IMR-90 (cell line): ENCODE measurements around the gene IQGAP2. TPM values are rescaled to one million over a fixed set of nuclear protein-coding genes. Genes with fewer than 3 reads are reported as not detected.

Experiments
- ATAC-seq: fragments of 200-7000 bp; cut with Tn5 transposase; 2 replicates; pipeline ENCODE4 v1.9.1; 2020; ENCODE audit warnings: low read depth, mild to moderate bottlenecking, moderate library complexity
- BruUV-seq: library from RNA; stranded (reverse); fragments of 400-500 nt; replicated peaks from 2 replicates; lab custom pipeline; 2021; lab: Mats Ljungman, UMichigan
- CTCF ChIA-PET: fragments of 300-600 bp; formaldehyde crosslinking; extraction: SDS; loops from one replicate; lab custom pipeline; 2021; ENCODE audit warnings: antibody characterized with exemption; lab: Yijun Ruan, JAX
- POLR2A ChIA-PET: fragments of 300-600 bp; sonication (Branson Sonifier 250); formaldehyde crosslinking; loops from one replicate; lab custom pipeline; 2022; ENCODE audit warnings: antibody characterized with exemption; ENCODE audit not compliant: unreplicated experiment; lab: Charles Lee
- DNase-seq: peaks from one replicate; pipeline ENCODE4 v3.0.0; 2013
- H2AFZ ChIP-seq: replicated peaks from 2 replicates; pipeline ENCODE3; 2013; ENCODE audit warnings: low read length, mild to moderate bottlenecking; ENCODE audit not compliant: poor library complexity
- H2AK5ac ChIP-seq: 2 replicates; pipeline ENCODE4 v1.6.1; 2013; ENCODE audit warnings: low read depth, low read length, inconsistent platforms
- H2AK9ac ChIP-seq: replicated peaks from 2 replicates; pipeline ENCODE3; 2013; ENCODE audit warnings: mild to moderate bottlenecking, low read depth, low read length, moderate library complexity; ENCODE audit not compliant: poor library complexity
- H2BK120ac ChIP-seq: 2 replicates; pipeline ENCODE4 v1.6.1; 2013; ENCODE audit warnings: low read depth, low read length, inconsistent platforms
- H2BK15ac ChIP-seq: 3 replicates; pipeline ENCODE4 v1.6.1; 2013; ENCODE audit warnings: low read depth, low read length, inconsistent platforms
- H2BK20ac ChIP-seq: 2 replicates; pipeline ENCODE4 v1.6.1; 2013; ENCODE audit warnings: low read depth, mild to moderate bottlenecking, inconsistent platforms, low read length, moderate library complexity
- H2BK5ac ChIP-seq: 2 replicates; pipeline ENCODE4 v1.6.1; 2013; ENCODE audit warnings: mild to moderate bottlenecking, low read depth, low read length, inconsistent platforms; ENCODE audit not compliant: poor library complexity, severe bottlenecking
- H3K14ac ChIP-seq: replicated peaks from 2 replicates; pipeline ENCODE4 v1.6.1; 2013; ENCODE audit warnings: low read depth, low read length, inconsistent platforms
- H3K18ac ChIP-seq: 2 replicates; pipeline ENCODE4 v1.6.1; 2013; ENCODE audit warnings: low read depth, low read length, control low read depth
- H3K23ac ChIP-seq: 2 replicates; pipeline ENCODE4 v1.6.1; 2013; ENCODE audit warnings: low read depth, low read length, inconsistent platforms
- H3K27ac ChIP-seq: 2 replicates; pipeline ENCODE4 v1.5.1; 2013; ENCODE audit warnings: mild to moderate bottlenecking, control low read depth, low read length; ENCODE audit not compliant: insufficient read depth
- H3K27me3 ChIP-seq: 2 replicates; pipeline ENCODE4 v1.6.1; 2013; ENCODE audit warnings: low read length; ENCODE audit not compliant: control insufficient read depth, insufficient read depth
- H3K36me3 ChIP-seq: 2 replicates; pipeline ENCODE4 v1.6.1; 2013; ENCODE audit warnings: low read length, mixed read lengths; ENCODE audit not compliant: control insufficient read depth, insufficient read depth
- H3K4ac ChIP-seq: 2 replicates; pipeline ENCODE4 v1.6.1; 2013; ENCODE audit warnings: low read depth, low read length, inconsistent platforms
- H3K4me1 ChIP-seq: 2 replicates; pipeline ENCODE4 v1.6.1; 2013; ENCODE audit warnings: low read length, mixed read lengths; ENCODE audit not compliant: control insufficient read depth, insufficient read depth
- H3K4me2 ChIP-seq: 2 replicates; pipeline ENCODE4 v1.6.1; 2013; ENCODE audit warnings: low read depth, mild to moderate bottlenecking, control low read depth, low read length, moderate library complexity
- H3K4me3 ChIP-seq: 2 replicates; pipeline ENCODE4 v1.5.1; 2013; ENCODE audit warnings: low read depth, mild to moderate bottlenecking, control low read depth, low read length, moderate library complexity; ENCODE audit not compliant: insufficient read depth
- H3K56ac ChIP-seq: 2 replicates; pipeline ENCODE4 v1.6.1; 2013; ENCODE audit warnings: low read length, inconsistent platforms; ENCODE audit not compliant: insufficient read depth; ENCODE audit errors: extremely low read depth
- H3K79me1 ChIP-seq, 2 experiments: 2 replicates each; pipeline ENCODE4 v1.6.1; 2013; ENCODE audit warnings: low read length in 2 of 2, inconsistent platforms in 1 of 2, low read depth in 1 of 2
- H3K9ac ChIP-seq: 2 replicates; pipeline ENCODE4 v1.6.1; 2013; ENCODE audit warnings: low read depth, low read length, control low read depth
- H3K9me1 ChIP-seq: 2 replicates; pipeline ENCODE4 v1.6.1; 2013; ENCODE audit warnings: low read length, inconsistent platforms; ENCODE audit not compliant: insufficient read depth
- H3K9me3 ChIP-seq: 2 replicates; pipeline ENCODE4 v1.6.1; 2013; ENCODE audit warnings: low read length; ENCODE audit not compliant: control insufficient read depth, insufficient read depth
- H4K20me1 ChIP-seq: 2 replicates; pipeline ENCODE4 v1.6.1; 2013; ENCODE audit warnings: low read length, inconsistent platforms; ENCODE audit not compliant: insufficient read depth
- H4K5ac ChIP-seq: 2 replicates; pipeline ENCODE4 v1.6.1; 2013; ENCODE audit warnings: mild to moderate bottlenecking, low read depth, low read length, control low read depth
- H4K8ac ChIP-seq, 2 experiments: 2 replicates each; pipeline ENCODE4 v1.6.1; 2013; ENCODE audit warnings: low read depth in 2 of 2, low read length in 2 of 2, control low read depth in 1 of 2, inconsistent platforms in 1 of 2
- H4K91ac ChIP-seq: 2 replicates; pipeline ENCODE4 v1.6.1; 2013; ENCODE audit warnings: low read depth, low read length, inconsistent platforms; ENCODE audit not compliant: insufficient read depth
- MAFK ChIP-seq: IDR thresholded peaks from 2 replicates; pipeline ENCODE4 v1.6.1; 2012; ENCODE audit warnings: low read depth, low read length, improper control_type of control experiment
- POLR2A ChIP-seq: IDR thresholded peaks from 2 replicates; pipeline ENCODE4 v1.6.1; 2012; ENCODE audit warnings: mild to moderate bottlenecking, low read depth, low read length
- RAD21 ChIP-seq: IDR thresholded peaks from 2 replicates; pipeline ENCODE4 v1.6.1; 2012; ENCODE audit warnings: low read length, improper control_type of control experiment
- WGBS, 2 experiments: methylation state at CpG; one replicate each; pipeline versions ENCODE4 v1.1.5 to v1.1.7; 2013; ENCODE audit warnings: missing lambda C conversion rate in 2 of 2; ENCODE audit not compliant: insufficient read length in 1 of 2; ENCODE audit errors: extremely low coverage in 2 of 2; 5-methylcytosine and 5-hydroxymethylcytosine counted together
- dilution Hi-C: fragments of 300-500 bp; cut with HindIII; formaldehyde crosslinking; loops from one replicate; pipeline ENCODE4 v1.14.3; 2018; ENCODE audit warnings: low sequenced_read_pairs; ENCODE audit not compliant: unreplicated experiment
- in situ Hi-C: fragments of 300-500 bp; cut with MboI; formaldehyde crosslinking; loops from 3 replicates; pipeline ENCODE4 v1.14.3; 2019; ENCODE audit warnings: low sequenced_read_pairs, inconsistent platforms, mixed read lengths
- intact Hi-C: fragments of 100-400 bp; cut with micrococcal nuclease; formaldehyde crosslinking; loops from 2 replicates; pipeline ENCODE4 v1.10.0; 2022
- polyA plus RNA-seq, 3 experiments: library from polyadenylated mRNA; depleted of rRNA; stranded (reverse); fragments of >200 nt; gene quantifications; 2 replicates each; pipeline ENCODE4 v1.2.3, GENCODE V29; 2012; ENCODE audit warnings: low replicate concordance in 1 of 3
- total RNA-seq: library from RNA; depleted of rRNA; stranded (reverse); fragments of >200 nt; gene quantifications from 2 replicates; pipeline ENCODE4 v1.2.3, GENCODE V29; 2012
- TF ChIP-seq, protein P1 (sequence below): conservative IDR thresholded peaks from 2 replicates; pipeline ENCODE4 v1.5.1; 2012; ENCODE audit warnings: mild to moderate bottlenecking, low read depth, low read length, improper control_type of control experiment

IQGAP2 gene
- total and polyA plus RNA-seq, 2 of the 4 experiments (the other 2 are of a cell fraction), result 0.21 to 0.36 TPM

DNA sequence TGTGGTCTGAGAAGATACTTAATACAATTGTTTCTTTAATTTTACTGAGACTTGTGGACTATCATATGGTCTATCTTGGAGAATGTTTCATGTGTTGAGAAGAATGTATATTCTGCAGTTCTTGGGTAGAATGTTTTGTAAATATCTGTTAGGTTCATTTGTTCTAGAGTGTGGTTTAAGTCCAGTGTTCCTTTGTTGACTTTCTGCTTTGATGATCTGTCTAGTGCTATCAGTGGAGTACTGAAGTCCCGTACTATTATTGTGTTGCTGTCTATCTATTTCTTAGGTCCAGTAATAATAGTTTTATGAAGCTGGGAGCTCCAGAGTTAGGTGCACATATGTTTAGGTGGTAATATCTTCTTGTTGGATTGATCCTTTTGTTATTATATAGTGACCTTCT is 36.1 kb downstream of the IQGAP2 start:
- BruUV-seq, result no TSS peak
- Histone ChIP-seq H3K27me3 (no peaks in the 10 kb centered on the region), H3K79me1 (no peaks in the 10 kb centered on the region), H4K91ac (no peak overlapping the region), H3K18ac (no peak overlapping the region), H2BK20ac (no peak overlapping the region), H3K4ac (no peak overlapping the region), H3K4me3 (no peak overlapping the region), H2AFZ (no peak overlapping the region), H2AK9ac (no peak overlapping the region), H3K27ac (no peak overlapping the region), H3K14ac (no peak overlapping the region), H3K23ac (no peak overlapping the region), H2BK5ac (no peak overlapping the region), H3K9me3 (no peaks in the 10 kb centered on the region), H4K20me1 (no peaks in the 10 kb centered on the region), H3K9ac (no peak overlapping the region), H4K5ac (no peak overlapping the region), H3K9me1 (no peaks in the 10 kb centered on the region), H3K4me2 (no peak overlapping the region), H3K36me3 (no peaks in the 10 kb centered on the region), H2BK120ac (no peak overlapping the region), H2AK5ac (no peak overlapping the region), H3K56ac (no peak overlapping the region), H4K8ac (no peak overlapping the region), H3K4me1 (no peaks in the 10 kb centered on the region), H2BK15ac (no peak overlapping the region)
- TF ChIP-seq MAFK, result no peak
- TF ChIP-seq, protein P1, sequence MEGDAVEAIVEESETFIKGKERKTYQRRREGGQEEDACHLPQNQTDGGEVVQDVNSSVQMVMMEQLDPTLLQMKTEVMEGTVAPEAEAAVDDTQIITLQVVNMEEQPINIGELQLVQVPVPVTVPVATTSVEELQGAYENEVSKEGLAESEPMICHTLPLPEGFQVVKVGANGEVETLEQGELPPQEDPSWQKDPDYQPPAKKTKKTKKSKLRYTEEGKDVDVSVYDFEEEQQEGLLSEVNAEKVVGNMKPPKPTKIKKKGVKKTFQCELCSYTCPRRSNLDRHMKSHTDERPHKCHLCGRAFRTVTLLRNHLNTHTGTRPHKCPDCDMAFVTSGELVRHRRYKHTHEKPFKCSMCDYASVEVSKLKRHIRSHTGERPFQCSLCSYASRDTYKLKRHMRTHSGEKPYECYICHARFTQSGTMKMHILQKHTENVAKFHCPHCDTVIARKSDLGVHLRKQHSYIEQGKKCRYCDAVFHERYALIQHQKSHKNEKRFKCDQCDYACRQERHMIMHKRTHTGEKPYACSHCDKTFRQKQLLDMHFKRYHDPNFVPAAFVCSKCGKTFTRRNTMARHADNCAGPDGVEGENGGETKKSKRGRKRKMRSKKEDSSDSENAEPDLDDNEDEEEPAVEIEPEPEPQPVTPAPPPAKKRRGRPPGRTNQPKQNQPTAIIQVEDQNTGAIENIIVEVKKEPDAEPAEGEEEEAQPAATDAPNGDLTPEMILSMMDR, result no peak
- no peak for TF ChIP-seq RAD21
- TF ChIP-seq POLR2A, result no peak
- ChIA-PET CTCF (no interaction called here), POLR2A (no interaction called here)
- DNase-seq (no peak), ATAC-seq (no peak)
- no CpG with 5 or more reads among the region's 1 CpG for WGBS, 2 experiments
- in situ Hi-C loops, result no loop called here
- dilution Hi-C loops, result no loop called here
- intact Hi-C loops, result no loop called here
